HTR-8/SVneo (cell line): Measurements from ENCODE around the gene ZNF277.

Experiments
- DNase-seq: peaks from one replicate; pipeline ENCODE4 v3.0.0; 2011; ENCODE audit warnings: low spot score, mixed read lengths; ENCODE audit not compliant: insufficient read length
- FAIRE-seq: peaks from 2 replicates; lab custom pipeline; 2011; peaks lifted over from hg19 to GRCh38; lab: Jason Lieb, UNC

Gene ZNF277

GRCh38 chr7:112336936-112337576 is 130.6 kb downstream of the ZNF277 start:
- FAIRE-seq (no peak), DNase-seq (no peak)

GRCh38 chr7:112337892-112338291 is 131.4 kb downstream of the ZNF277 start:
- DNase-seq (no peak), FAIRE-seq (no peak)

- DNase-seq (no peak), FAIRE-seq (no peak)
These were observed 132.3 kb downstream of the ZNF277 start for GRCh38 chr7:112338786-112339185.

GRCh38 chr7:112341464-112341863 is 135.0 kb downstream of the ZNF277 start:
- FAIRE-seq (no peak), DNase-seq (no peak)

- DNase-seq (no peak), FAIRE-seq (no peak)
These were observed 140.0 kb downstream of the ZNF277 start for GRCh38 chr7:112346381-112347060.

GRCh38 chr7:112347088-112347487 is 140.6 kb downstream of the ZNF277 start:
- DNase-seq (no peak), FAIRE-seq (no peak)

GRCh38 chr7:112350585-112350984 is 144.1 kb downstream of the ZNF277 start:
- FAIRE-seq (no peak), DNase-seq (no peak)

- FAIRE-seq, result no peak
- no peak for DNase-seq
These were observed 150.1 kb downstream of the ZNF277 start for GRCh38 chr7:112356596-112356995.

GRCh38 chr7:112357136-112357535 is 150.6 kb downstream of the ZNF277 start:
- DNase-seq, result no peak
- no peak for FAIRE-seq

GRCh38 chr7:112358513-112358912 is 152.0 kb downstream of the ZNF277 start:
- FAIRE-seq, result no peak
- DNase-seq, result no peak

GRCh38 chr7:112359086-112359485 is 152.6 kb downstream of the ZNF277 start:
- FAIRE-seq (no peak), DNase-seq (no peak)

GRCh38 chr7:112360681-112361080 is 154.2 kb downstream of the ZNF277 start:
- DNase-seq (no peak), FAIRE-seq (no peak)

GRCh38 chr7:112361154-112361553 is 154.7 kb downstream of the ZNF277 start:
- no peak for DNase-seq

GRCh38 chr7:112362053-112362650 is 155.7 kb downstream of the ZNF277 start:
- FAIRE-seq, result no peak
- no peak for DNase-seq

More at GRCh38 chr7:112361154-112361553, 154.7 kb downstream of the ZNF277 start:
- FAIRE-seq, result no peak

GRCh38 chr7:112362731-112363131 is 156.2 kb downstream of the ZNF277 start:
- FAIRE-seq, result no peak

GRCh38 chr7:112364388-112364787 is 157.9 kb downstream of the ZNF277 start:
- DNase-seq (no peak), FAIRE-seq (no peak)

More at GRCh38 chr7:112362731-112363131, 156.2 kb downstream of the ZNF277 start:
- DNase-seq, result no peak

GRCh38 chr7:112365551-112365950 is 159.1 kb downstream of the ZNF277 start:
- no peak for DNase-seq
- no peak for FAIRE-seq

- no peak for DNase-seq
- no peak for FAIRE-seq
These were observed 160.4 kb downstream of the ZNF277 start for GRCh38 chr7:112366886-112367285.

- DNase-seq, result no peak
- FAIRE-seq, result no peak
These were observed 163.9 kb downstream of the ZNF277 start for GRCh38 chr7:112370436-112370835.

GRCh38 chr7:112371701-112372100 is 165.2 kb downstream of the ZNF277 start:
- no peak for DNase-seq
- FAIRE-seq, result no peak

GRCh38 chr7:112372101-112372500 is 165.6 kb downstream of the ZNF277 start:
- no peak for DNase-seq
- FAIRE-seq, result no peak
